Measurements from ENCODE around the gene TBC1D10B. TPM values are rescaled to one million over a fixed set of nuclear protein-coding genes. Genes with fewer than 3 reads are reported as not detected.

Gene TBC1D10B
- total and polyA plus RNA-seq, 2 of the 8 experiments (the other 6 are each of a cell fraction or from before 2014, with no cell fraction given) = 15.4 to 28.6 TPM

GRCh38 chr16:30377812-30378235 is 7.5 kb upstream of the TBC1D10B start:
- Histone ChIP-seq H3K9me3 (ENCODE audit: insufficient read depth in 2 of 2, low read depth in 1 of 2, low read length in 1 of 2) (no peaks in the 10 kb centered on the region), H3K27ac (ENCODE audit: low read depth, low read length) (peak overlapping the region; percentile 92), H3K79me2 (ENCODE audit: control insufficient read depth in 1 of 2, insufficient read depth in 2 of 2, low read length in 2 of 2) (no peaks in the 10 kb centered on the region), H2BK12ac (ENCODE audit: low read depth, low read length) (no peak overlapping the region), H3K18ac (ENCODE audit: extremely low read depth, low read length) (peak overlapping the region; percentile 81; the same call in 1 of the 2 replicates), H4K8ac (ENCODE audit: extremely low read depth, insufficient read depth, low read length) (peak overlapping the region; percentile 97), H2BK20ac (ENCODE audit: low read length) (no peak overlapping the region), H3K56ac (replicated peaks; ENCODE audit: insufficient read length, low read depth, low read length) (peak overlapping the region; percentile 80), H3K4me2 (ENCODE audit: insufficient read depth in 1 of 2, low read depth in 2 of 2, low read length in 2 of 2) (peak overlapping the region; percentile 80 to 81), H3K4me3 (ENCODE audit: extremely low read depth in 1 of 4, insufficient read depth in 2 of 4, low read depth in 3 of 4, low read length in 4 of 4) (peak overlapping the region; percentile 53 to 88 (median 66)), H2AFZ (ENCODE audit: low read length) (no peak overlapping the region), H3K23ac (ENCODE audit: insufficient read length) (no peak overlapping the region), H4K5ac (ENCODE audit: insufficient read length, low read depth, low read length) (peak overlapping the region; percentile 77), H3K4me1 (replicated peaks in 1 of 4; ENCODE audit: control insufficient read depth in 3 of 4, insufficient read depth in 4 of 4, low read length in 3 of 4) (peaks cover 0 to 9% (median 5%) of the 10 kb centered on the region in 4 experiments; a peak in 5 of 7 replicates), H3K14ac (ENCODE audit: insufficient read length) (no peak overlapping the region), H3K23me2 (ENCODE audit: low read depth, low read length) (peaks cover 10% of the 10 kb centered on the region), H3K79me1 (ENCODE audit: low read depth, low read length) (no peaks in the 10 kb centered on the region), H4K91ac (replicated peaks; ENCODE audit: insufficient read length, low read length) (peak overlapping the region; percentile 69), H3K4ac (replicated peaks; ENCODE audit: insufficient read length, low read depth, low read length) (peak overlapping the region; percentile 92), H2BK5ac (ENCODE audit: low read depth, low read length) (no peak overlapping the region; the same call in none of the 2 replicates), H2BK120ac (replicated peaks; ENCODE audit: low read depth, low read length) (no peak overlapping the region), H3K9ac (replicated peaks in 1 of 4; ENCODE audit: extremely low read depth in 1 of 4, low read depth in 3 of 4, low read length in 3 of 4) (peak overlapping the region; percentile 57 to 63 (median 60); a peak in 6 of 7 replicates), H4K20me1 (replicated peaks in 1 of 2; ENCODE audit: control insufficient read depth in 1 of 2, insufficient read depth in 2 of 2, low read length in 2 of 2) (no peaks in the 10 kb centered on the region), H3K27me3 (replicated peaks in 1 of 4; ENCODE audit: control insufficient read depth in 3 of 4, extremely low read depth in 1 of 4, insufficient read depth in 3 of 4, low read length in 3 of 4) (no peaks in the 10 kb centered on the region), H3K36me3 (ENCODE audit: control insufficient read depth in 2 of 4, insufficient read depth in 4 of 4, low read length in 3 of 4) (no peaks in the 10 kb centered on the region), H2BK15ac (ENCODE audit: low read length) (no peak overlapping the region), H2AK5ac (ENCODE audit: low read depth, low read length) (no peak overlapping the region)
- 1% methylated on average over 35 of the region's 39 CpGs; no CpG with 5 or more reads in 1 of the 2 experiments for WGBS, 2 experiments (ENCODE audit: extremely low coverage in 1 of 2, insufficient coverage in 1 of 2, insufficient read length in 1 of 2, insufficient replicate concordance in 2 of 2, low coverage in 1 of 2, low lambda C conversion rate in 2 of 2, missing lambda C conversion rate in 1 of 2)
- FAIRE-seq = no peak
- CTCF ChIA-PET (ENCODE audit: partially characterized antibody) = interaction anchor here (0.6 to 2.3 kb wide), 3 partner anchors 15 to 29 kb away, joined by 3 to 4 read pairs (median 3); partner anchors contain the start of genes ZNF48 and ZNF771
- no peak for DNase-seq (ENCODE audit: low read depth in 1 of 2, low spot score in 2 of 2)
- POLR2A ChIA-PET (ENCODE audit: partially characterized antibody) = interaction anchor here (0.9 to 13.6 kb wide), 5 partner anchors 9 to 33 kb away, joined by 3 to 151 read pairs (median 4); partner anchors contain the start of genes CD2BP2, ZNF48 and ZNF771
- no peak for TF ChIP-seq NANOG (IDR thresholded peaks at IDR 0.05; ENCODE audit: insufficient read depth, low read depth, low read length, poor library complexity, severe bottlenecking)
- TF ChIP-seq SP2 (IDR thresholded peaks at IDR 0.05; ENCODE audit: low read length) = no peak
- TF ChIP-seq JUND (IDR thresholded peaks at IDR 0.05; ENCODE audit: low read length) = no peak
- TF ChIP-seq HDAC2 (IDR thresholded peaks at IDR 0.05; ENCODE audit: borderline replicate concordance in 1 of 2, low read depth in 2 of 2, low read length in 2 of 2) = 0 out of 4 replicates have a peak, but pooled peaks of 1 of the 2 experiments have one; percentile 1
- no peak for TF ChIP-seq JUN (IDR thresholded peaks at IDR 0.05; ENCODE audit: low read depth, low read length)
- no peak for TF ChIP-seq RAD21 (IDR thresholded peaks at IDR 0.05 in 1 of 2, conservative IDR thresholded peaks at IDR 0.05 in 1 of 2; ENCODE audit: low read depth in 2 of 2, low read length in 2 of 2)
- TF ChIP-seq SP1 (IDR thresholded peaks at IDR 0.05; ENCODE audit: low read depth, low read length) = no peak
- TF ChIP-seq ZNF274 (IDR thresholded peaks at IDR 0.05; ENCODE audit: borderline replicate concordance, extremely low read depth, low read length) = no peak
- no peak for TF ChIP-seq RXRA (IDR thresholded peaks at IDR 0.05; ENCODE audit: insufficient read depth, low read depth, low read length)
- no peak for TF ChIP-seq CHD1 (IDR thresholded peaks at IDR 0.05; ENCODE audit: low read depth, low read length)
- no peak for TF ChIP-seq POU5F1 (IDR thresholded peaks at IDR 0.05; ENCODE audit: low read depth, low read length)
- TF ChIP-seq BACH1 (IDR thresholded peaks at IDR 0.05; ENCODE audit: low read length) = no peak
- TF ChIP-seq SIX5 (IDR thresholded peaks at IDR 0.05; ENCODE audit: low read depth, low read length) = no peak
- no peak for TF ChIP-seq RFX5 (IDR thresholded peaks at IDR 0.05; ENCODE audit: borderline replicate concordance, low read depth, low read length)
